Measurements from ENCODE around the gene TCP11.

The TCP11 gene

DNA sequence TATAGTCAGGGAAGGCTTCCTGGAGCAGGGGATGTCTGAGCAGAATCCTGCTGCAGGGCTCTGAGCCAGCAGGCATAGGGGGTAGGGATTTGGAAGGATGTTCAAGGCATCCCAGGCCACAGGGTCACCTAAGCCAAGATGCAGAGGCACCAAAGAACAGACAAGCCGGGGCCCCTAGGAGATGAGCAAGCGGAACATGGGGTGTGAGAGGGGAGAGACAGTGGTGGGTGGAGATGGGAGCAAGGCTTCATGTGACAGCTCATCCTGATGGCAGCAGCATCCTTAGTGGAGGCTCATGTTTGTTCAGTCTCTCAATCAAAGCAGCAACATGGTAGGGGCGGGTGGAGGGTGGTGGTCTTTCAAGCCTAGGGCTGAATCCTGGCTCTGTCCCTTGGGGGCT lies 29.8 kb upstream of the TCP11 start:
- DNase-seq: no peak

DNA sequence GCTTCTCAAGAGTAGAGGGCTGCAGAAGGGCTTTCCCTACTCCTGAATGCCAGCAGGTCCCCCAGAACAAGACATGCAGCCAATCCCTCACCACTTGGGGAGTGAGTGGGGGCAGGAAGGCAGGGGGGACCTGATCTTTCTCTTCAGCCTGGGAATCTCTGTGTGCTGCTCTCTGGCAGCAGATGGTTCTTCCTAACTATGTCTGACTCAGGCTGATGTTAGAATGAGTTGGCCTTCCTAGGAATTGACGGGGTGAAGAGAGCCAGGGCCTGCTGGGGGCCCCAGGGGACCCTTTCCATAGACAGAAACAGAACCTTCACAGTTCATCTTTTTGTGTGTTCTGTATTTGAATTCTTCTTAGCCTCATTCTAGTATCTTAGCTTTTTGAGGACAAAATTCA lies 29.0 kb upstream of the TCP11 start:
- no peak for DNase-seq

DNA sequence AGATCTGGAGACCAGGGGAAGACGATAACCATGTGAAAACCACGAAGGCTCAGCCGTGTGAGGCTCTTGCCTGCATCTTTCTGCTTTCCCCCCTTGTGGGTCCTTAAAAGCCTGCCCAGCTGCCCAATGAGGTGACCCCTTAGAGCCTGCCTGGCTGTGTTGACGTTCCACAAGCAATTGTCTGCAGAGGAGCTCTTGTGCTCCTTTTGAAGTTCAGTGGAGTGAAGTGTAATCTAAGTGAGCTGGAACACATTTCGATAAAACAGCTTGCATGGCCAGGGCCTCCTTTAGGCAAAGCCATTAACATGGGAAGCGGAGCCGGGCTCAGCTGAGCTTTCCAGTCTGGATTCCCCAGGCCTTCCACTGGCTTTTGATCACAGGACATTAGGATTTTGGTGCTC lies 27.3 kb upstream of the TCP11 start:
- no peak for DNase-seq

DNA sequence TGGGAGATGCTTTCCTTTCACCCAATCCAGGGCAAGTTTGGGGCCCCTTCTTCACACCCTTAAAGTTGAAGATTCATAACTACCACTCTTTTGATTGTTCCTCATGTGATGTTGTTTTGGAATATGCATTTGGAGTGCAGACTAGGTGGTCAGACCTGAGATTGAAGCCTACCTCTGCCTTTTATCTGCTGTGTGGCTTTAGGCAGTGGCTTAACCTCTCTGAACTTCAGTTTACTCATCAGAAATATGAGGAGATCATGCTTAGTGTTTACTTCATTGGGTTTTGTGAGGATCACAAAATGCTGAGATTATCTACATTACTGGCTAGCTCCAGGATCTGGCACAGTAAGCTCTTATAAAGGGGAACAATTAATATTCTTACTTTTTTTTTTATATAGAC lies 26.4 kb upstream of the TCP11 start:
- DNase-seq: no peak

DNA sequence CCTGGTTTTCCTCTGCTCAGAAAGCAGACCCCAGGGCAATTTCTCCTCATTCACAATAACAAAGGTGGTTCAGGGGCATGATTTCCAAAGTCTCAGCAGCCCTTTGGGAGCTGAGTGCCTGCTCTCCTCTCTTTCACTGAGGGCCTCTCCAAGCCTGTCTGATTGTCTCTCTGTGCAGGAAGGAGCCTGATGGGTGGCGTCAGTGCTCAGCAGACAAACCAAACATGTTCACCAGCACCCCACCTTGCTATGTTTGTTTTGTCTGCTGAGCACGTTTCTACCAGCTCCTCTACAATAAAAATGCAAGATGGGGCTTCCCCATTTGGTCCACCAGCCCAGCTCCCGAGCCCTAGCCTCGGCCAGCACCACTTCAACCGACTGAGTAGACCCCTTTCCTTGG lies 25.4 kb upstream of the TCP11 start:
- no peak for DNase-seq

DNA sequence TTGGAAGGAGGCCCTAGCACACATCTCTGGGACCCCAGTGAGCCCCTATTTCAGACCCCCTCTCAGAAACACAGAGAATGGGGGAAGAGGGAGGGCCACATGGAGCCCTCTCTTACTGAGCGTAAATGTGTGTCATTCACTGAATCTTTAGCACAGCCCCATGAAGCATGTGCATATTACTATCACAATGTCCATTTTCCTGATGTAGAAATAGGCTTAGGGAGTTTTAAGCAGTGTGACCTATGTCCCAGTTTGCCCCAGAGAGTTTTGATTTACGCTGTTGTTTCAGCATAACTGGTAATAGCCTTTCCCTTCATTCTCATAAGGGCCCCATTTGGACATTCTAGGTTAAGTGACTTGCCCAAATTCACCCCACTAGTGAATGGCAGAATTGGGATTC lies 25.0 kb upstream of the TCP11 start:
- no peak for DNase-seq

DNA sequence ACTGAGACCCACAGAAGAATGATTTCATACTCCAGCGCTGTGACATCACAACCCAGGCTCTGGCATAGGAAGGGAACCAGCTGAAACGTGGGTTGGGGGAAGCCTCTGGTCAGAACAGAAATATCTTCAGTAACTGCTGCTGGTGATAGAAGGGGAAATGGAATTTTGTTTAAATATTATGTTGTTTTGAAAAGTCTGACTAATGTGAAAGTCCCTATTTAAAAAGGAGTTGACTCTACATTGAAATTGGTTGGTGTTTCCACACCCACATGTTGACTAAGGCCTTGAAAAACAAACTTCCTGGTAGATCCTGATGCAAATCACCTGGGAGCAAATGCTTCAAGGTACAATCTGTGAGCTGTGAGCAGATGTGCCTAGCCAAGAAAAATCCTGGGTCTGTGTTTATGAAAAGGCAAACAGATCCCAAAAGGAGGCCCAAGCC lies 24.5 kb upstream of the TCP11 start:
- no peak for DNase-seq

DNA sequence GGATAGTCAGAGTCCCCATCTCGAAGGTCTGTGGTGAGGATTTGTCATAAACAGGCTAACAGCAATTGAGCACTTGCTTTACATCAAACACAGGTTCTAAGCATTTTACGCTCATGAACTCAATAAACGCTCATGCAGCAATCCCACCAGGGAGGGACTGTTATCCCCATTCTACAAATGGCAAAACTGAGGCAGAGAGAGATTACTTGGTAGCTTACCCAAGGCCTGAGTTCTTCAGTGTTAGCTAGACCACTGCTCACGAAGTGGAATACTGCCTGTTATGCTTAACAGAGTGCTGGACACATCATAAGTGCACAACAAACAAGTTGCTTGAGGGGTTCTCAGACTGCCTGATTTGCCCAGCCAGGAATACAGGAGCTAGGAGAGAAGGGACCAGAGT lies 23.7 kb upstream of the TCP11 start:
- DNase-seq: no peak

DNA sequence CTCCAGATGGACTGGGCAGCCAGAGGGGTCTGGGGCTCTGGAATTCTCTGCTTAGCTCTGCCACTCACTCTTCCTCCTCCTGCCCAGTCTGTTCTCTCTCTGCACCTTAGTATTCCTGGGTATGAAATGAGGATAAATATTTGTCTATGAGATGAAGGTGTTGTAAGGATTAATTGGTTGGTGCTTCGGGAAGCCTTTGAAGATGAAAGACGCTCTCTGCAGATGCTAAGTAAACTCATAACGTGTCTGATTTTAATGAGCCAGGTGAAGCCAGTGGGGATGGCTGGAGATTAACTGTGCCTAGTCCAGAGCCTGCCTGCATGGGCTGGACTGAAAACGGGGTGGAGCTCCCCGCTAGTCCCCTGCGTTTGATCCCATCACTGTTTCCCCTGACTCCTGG lies 23.1 kb upstream of the TCP11 start:
- no peak for DNase-seq

DNA sequence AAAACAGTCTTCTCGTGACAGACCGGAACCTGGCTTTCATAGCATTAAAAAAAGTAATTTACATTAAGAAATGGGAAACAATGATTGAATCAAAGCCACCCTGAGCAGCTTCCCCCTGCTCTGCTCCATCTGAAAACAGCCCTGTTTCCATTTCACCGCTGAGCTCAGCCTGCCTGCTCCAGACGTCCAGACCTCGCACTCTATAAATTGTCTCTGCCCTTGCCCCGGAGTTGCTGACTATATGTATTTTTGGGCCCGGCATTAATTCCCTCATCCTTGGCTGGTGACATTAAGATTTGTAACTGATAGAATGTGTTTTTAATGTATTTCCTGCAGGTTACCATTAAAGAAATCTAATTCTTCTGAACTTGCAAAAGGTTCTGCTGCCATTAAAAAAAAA lies 22.7 kb upstream of the TCP11 start:
- DNase-seq: no peak

DNA sequence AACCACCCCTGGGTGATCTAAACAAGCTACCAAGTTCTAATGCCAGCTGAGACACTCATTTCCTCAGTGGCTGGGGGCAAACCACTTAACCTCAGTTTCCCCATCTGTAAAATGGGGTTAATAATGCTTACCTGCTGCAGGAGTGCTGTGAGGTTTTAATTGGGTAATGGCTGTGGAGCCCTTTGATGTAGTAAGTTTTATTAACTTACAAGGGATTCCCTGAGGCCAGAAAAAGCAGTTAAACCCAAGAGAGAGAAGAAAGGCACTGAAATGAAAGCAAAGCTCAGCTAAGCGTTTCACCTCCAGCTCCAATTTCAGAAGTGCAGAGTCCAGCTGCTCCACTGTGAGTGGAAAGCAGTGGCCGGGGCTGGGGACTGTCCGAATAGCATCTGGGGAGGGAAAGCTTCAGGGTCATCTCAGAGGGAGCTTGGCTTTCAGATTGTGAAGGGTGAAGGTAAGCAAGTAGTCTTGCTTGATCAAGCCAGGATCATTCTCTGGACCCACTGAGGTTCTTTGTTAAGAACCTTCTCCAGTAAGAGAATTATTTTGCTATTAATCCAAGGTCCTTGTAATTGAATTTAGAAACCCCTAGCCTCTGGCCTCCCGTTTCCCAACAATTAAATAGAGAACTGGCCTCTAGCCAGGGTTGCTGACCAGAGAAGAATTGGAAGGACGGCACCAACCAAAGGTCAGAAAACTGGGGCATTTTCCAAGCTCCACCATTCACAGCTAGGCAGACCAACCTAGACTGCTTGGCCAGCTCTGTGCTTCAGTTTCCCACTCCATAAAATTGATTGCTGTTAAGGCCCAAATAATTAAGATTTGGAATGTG lies 20.9 kb upstream of the TCP11 start:
- no peak for DNase-seq

DNA sequence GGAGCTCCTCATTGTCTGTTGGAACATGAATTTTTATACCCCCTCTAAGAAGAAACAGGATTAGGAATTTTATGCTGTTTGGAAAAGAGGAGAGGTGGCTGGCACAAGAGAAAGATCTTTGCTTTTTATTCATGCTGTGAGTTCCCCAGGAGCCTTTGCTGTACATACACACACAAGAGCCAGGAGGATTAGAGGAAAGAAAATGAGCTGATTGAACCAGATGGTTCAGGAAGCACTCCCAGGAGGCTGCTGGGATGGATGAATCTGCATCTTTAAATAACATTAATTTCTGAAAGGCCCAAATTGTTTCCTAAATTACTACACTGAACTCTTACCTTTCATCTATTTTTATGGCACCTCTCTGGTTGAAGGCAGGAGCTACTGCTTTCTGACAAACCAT lies 20.1 kb upstream of the TCP11 start:
- DNase-seq: no peak

DNA sequence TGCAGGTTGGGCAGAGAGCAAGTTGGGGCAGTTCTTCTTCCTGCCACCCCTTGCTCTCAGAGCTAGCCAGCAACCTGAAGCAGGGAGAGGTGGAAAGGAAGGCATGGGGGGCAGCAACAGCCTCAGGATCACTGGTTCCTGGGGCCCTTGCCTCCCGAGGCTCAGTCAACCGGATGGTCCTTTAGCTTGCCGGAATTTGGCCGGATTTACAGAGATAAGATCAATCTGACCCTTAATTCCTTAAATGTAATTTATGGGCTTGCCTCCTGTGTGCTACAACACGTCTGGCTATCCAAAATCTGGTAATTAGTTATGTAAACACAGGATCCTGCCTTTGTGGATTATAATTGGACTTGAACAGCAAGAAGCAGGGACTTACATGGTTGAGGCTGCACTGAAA lies 19.5 kb upstream of the TCP11 start:
- DNase-seq: no peak

DNA sequence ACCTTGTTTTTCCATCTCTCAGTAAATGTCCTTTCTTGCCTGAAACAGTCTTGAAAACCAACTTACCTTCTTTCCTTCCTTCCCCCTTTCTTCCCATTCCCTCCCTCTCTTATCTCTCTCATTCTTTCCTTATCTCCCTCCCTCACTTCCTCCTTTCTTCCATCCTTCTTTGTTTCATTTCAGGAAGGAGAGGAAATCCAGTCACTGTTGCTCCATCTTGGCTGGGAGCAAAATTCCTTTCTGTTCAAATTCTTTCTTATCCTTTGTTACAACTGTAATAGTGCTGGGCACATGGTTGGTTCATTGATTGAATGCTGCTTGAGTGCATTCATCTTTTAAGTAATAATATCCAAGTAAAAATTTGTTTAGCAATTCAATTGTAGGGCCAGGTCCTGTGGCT lies 17.4 kb upstream of the TCP11 start:
- DNase-seq: no peak

DNA sequence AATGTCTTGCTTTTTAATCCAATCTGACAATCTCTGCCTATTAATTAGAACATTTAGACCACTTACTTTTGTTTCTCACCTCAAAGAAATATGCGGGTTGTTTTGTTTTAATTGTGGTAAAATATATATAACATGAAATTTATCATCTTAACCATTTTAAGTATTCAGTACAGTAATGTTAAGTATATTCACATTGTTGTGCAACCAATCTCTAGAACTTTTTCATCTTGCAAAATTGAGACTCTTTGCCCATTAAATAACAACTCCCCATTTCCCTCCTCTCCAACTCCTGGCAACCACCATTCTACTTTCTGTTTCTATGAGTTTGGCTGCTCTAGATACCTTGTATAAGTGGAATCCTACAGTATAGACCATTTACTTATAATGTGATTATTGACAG lies 13.8 kb upstream of the TCP11 start:
- no peak for DNase-seq

DNA sequence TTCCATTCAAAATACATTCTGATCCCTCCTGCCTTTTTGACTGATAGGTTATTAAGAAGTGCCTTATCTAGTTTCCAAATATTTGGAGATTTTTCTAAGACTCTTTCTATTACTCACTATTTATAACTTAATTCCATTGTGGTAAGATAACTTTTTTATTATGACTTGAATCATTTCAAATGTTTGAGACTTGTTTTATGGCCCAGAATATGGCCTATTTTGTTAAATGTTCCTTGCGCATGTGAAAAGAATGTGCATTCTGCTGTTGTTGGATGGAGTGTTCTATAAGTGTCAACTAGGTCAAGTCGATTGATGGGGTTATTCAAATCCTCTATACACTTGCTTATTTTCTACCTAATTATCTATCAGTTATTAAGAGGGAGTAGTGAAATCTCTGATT lies 13.1 kb upstream of the TCP11 start:
- DNase-seq: no peak

DNA sequence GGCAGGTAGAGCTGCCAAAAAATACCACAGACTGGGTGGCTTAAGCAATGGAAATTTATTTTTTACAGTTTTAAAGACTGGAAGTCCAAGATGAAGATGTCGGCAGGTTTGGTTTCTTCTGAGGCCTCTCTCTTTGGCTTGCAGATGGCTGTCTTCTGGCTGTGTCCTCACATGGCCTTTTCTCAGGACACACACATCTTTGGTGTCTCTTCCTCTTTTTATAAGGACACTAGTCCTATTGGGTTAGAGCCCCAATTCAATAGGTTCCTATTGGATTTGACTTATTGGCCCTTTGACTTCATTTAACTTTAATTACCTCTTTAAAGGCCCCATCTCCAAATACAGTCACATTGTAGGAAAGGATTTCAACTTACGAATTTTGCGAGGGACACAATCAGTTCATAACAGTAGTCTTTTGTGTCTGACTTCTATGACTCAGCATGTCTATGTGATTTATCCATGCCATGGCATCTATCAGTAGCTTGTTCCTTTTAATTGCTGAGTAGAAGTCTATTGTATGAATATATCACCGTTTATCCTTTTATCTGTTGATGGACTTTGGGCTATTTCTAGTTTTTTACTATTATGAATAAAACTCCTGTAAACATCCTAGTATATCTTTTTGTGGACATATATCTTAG lies 11.0 kb upstream of the TCP11 start:
- DNase-seq: peak; percentile 14 to 31

DNA sequence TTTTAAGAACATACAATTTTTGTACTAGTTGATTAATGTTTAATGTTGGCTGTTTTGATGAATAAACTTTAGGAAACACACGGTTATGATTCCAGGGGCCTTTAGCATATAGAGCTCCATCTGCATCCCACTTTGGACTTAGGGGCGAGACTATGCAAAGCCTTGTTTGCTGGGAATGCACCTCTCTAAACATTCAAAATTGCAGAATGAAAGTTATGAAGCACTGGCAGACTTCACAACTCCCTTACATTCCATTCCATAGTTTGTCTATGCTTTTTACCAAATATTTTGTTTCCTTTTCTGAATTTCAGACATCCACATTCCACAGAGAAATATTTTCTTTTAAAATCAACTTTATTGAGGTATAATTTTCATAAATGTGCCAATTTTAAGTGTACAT lies 10.3 kb upstream of the TCP11 start:
- DNase-seq: no peak

DNA sequence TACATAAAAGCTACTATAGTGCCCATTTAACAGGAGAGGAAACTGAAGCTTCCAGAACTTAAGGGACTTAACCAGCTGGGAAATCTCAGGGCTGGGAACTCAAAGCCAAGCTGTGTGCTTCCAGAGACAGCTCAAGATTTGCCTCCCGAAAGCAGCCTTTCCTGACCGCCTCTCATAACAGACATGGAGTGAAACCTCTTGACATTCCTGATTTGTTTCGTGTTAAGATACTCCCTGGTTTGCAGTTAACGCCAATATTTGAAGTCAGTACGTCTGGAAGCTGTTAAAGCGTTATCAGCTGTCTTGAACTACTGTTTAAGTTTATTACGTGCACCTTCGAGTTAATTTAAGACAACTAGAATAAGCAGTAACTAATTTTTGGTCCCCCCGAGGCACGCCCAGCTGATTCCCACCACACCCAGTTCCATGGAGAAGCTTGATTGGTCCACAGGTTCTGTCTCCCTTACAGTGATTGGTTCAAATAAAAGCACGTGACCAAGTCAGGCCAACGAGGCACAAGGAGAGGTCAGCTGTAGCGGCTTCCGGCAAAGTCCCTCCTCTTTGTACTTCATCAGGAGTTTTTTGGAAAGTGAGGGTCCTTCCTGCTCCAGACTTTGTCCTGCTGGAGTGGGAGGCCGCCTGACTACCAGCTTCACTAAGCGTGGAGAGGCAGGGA lies 8.9 kb upstream of the TCP11 start:
- DNase-seq: no peak

DNA sequence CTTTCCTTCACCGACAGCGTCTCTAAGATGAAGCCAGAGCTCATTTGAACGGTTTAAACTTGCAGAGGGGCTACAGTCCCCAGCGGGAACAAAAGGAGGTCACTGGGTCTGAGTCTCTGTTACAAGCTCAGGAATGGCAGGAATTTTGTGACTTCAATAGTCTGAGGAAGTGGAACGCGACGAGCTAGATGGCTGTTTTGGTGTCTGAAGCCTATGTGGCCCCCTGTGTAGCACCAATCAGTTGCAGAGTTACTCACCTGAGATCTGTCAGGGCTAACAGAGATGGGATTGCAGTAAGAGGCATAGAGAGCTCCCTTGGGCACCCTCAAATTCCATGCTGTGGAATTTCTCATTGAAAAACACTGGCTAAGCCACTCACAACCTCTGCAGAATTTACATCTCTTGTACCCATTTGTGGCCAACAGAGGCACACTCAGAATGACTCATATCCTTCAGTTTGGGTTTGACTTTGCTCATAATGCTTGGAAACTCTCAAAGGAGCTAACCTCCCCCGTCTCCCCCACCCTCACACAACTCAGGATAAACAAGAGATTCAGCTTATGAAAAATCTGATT lies 7.1 kb upstream of the TCP11 start:
- no peak for DNase-seq

DNA sequence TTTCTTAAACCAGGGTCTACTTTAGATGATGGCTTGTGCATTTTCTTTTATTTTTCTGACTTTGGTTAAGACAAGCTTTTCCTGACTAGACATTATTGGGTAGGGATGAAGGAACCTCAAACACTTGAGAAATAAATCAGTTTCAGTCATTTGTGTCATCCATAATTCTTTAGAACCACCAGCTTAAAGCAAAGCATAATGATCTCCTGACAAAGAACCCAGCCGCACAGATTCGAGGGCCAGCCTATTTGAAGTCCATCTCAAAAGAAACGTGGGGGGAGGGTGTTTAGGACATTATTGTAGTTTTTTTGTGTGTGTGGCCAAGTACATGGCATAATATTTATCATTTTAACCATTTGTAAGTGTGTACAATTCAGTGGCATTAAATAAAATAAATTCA lies 6.3 kb upstream of the TCP11 start:
- DNase-seq: no peak

DNA sequence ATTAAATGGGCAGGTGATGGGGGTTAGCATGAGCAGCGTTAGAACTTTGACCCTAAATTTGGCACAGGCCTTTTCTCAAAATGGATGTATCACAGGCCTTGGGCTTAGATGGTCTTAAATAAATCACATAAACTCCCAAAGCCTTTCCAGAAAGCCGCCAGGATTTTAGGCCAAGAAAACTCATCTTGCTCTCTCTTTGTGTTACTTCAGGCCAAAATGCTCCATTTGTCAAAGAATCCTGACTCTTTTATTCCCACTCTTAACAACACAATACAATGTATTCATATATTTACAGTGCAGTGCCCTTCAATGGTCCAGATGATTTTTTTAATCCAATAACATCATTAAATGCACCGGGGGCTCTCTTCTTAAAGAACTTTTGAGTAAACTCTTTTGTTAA lies 5.9 kb upstream of the TCP11 start:
- DNase-seq: no peak

DNA sequence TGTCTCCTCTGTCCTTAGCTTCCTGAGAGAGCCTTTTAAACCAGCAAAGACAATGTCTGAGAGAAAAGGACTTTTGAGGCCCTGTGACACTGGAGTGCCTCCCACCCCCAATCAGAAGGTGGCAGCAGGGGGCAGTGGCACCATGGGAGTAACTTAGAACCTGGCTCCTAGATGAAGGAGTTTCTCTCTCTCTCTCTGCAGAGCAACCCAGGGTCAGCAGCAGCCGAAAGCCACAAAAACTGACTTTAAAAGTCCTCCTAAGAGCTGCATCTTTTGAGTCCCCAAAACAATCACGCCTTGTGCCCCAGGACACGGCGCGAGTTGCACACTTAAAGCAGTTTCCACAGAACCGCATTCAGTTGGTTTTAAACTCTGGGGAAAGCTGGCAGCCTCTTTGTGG lies 5.3 kb upstream of the TCP11 start:
- peak; percentile 15 to 42 for DNase-seq

DNA sequence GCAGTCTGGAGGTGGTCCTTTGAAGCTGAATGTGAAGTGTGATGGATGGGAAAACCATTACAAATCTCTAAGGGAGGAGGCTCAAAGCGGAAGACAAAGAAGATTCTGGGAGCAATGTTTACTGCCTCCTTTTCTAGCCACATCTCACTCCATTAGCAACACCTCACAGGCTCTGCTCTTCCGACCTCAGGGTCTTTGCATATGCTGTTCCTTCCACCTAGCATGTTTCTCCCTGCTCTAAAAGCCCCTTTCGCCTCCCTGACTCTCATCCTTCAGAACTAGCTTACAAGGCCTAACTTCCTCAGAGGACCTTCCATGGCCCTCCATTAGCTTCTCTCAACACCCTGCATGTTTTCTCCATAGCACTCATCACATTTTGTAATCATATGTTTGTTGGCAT lies 4.6 kb upstream of the TCP11 start:
- no peak for DNase-seq
